MM.1S (cell line): ENCODE measurements around the gene NOD2.

ENCODE experiments used
- EZH2 ChIP-seq: fragments of 300-600 bp; sonication (generic); optimal IDR thresholded peaks from 2 replicates; pipeline ENCODE3; 2017; ENCODE audit warnings: low read depth, mild to moderate bottlenecking, antibody characterized with exemption, low read length, mixed read lengths
- EZH2phosphoT487 ChIP-seq: fragments of 300-600 bp; sonication (generic); IDR thresholded peaks from 2 replicates; pipeline ENCODE4 v1.6.1; 2018; ENCODE audit warnings: antibody characterized with exemption, low read length
- TF ChIP-seq, protein P1 (sequence below): fragments of 300-600 bp; sonication (generic); IDR thresholded peaks from 2 replicates; pipeline ENCODE4 v1.5.1; 2016; ENCODE audit warnings: antibody characterized with exemption, low read length, mixed read lengths

DNA sequence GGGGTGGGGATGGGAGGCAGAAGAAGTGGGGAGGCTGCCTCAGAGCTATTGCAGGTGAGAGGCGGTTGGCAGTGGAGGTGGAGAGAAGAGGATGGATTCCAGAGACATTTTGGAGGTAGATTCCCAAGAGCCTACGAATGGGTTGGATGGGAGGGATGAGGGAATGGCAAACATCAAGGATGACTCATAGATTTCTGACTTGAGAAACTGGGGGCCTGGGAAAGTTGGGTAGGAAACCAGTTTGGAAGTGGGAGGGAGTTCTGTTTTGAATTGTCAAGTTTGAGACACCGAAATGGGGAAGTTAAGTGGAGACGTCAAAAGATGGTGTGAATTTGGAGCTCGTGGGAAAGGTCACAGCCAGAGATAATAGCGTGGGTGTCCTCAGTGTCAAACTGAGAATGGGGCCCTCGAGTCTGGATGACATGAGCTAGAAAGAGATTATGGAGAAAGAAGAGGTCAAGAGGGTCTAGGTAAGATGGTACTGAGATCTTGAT, 42.3 kb downstream of the NOD2 start:
- TF ChIP-seq, protein P1, sequence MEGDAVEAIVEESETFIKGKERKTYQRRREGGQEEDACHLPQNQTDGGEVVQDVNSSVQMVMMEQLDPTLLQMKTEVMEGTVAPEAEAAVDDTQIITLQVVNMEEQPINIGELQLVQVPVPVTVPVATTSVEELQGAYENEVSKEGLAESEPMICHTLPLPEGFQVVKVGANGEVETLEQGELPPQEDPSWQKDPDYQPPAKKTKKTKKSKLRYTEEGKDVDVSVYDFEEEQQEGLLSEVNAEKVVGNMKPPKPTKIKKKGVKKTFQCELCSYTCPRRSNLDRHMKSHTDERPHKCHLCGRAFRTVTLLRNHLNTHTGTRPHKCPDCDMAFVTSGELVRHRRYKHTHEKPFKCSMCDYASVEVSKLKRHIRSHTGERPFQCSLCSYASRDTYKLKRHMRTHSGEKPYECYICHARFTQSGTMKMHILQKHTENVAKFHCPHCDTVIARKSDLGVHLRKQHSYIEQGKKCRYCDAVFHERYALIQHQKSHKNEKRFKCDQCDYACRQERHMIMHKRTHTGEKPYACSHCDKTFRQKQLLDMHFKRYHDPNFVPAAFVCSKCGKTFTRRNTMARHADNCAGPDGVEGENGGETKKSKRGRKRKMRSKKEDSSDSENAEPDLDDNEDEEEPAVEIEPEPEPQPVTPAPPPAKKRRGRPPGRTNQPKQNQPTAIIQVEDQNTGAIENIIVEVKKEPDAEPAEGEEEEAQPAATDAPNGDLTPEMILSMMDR, result no peak
- no peak for TF ChIP-seq EZH2
- no peak for TF ChIP-seq EZH2phosphoT487
